DMS153 treated with DMSO at 0.1 percent for 48 hours (cell line): Measurements from ENCODE around the gene ELOVL6.
"Not testable (repeated sequence)": the region's sequence is repeated elsewhere in the genome, so short reads cannot be mapped to it uniquely, and the experiment has no call there.

Source experiments
- DNase-seq: peaks from one replicate; lab custom pipeline; 2025; ENCODE audit not compliant: unreplicated experiment; lab: John Stamatoyannopoulos, UW

Gene ELOVL6

GRCh38 chr4:110163327-110164069 is 34.9 kb downstream of the ELOVL6 start:
- DNase-seq: no peak

GRCh38 chr4:110160618-110161017 is 37.8 kb downstream of the ELOVL6 start:
- no peak for DNase-seq

- no peak for DNase-seq
Observed at GRCh38 chr4:110159541-110159940, 38.9 kb downstream of the ELOVL6 start.

- no peak for DNase-seq
Observed at GRCh38 chr4:110157580-110157979, 40.8 kb downstream of the ELOVL6 start.

GRCh38 chr4:110157166-110157565 is 41.2 kb downstream of the ELOVL6 start:
- not testable (repeated sequence) for DNase-seq

GRCh38 chr4:110156442-110156841 is 42.0 kb downstream of the ELOVL6 start:
- no peak for DNase-seq

GRCh38 chr4:110155654-110156053 is 42.8 kb downstream of the ELOVL6 start:
- DNase-seq: no peak

GRCh38 chr4:110154582-110154981 is 43.8 kb downstream of the ELOVL6 start:
- no peak for DNase-seq

- DNase-seq: no peak
Observed at GRCh38 chr4:110152386-110152785, 46.0 kb downstream of the ELOVL6 start.

GRCh38 chr4:110149089-110149488 is 49.3 kb downstream of the ELOVL6 start:
- no peak for DNase-seq

GRCh38 chr4:110142461-110142860 is 56.0 kb downstream of the ELOVL6 start:
- DNase-seq: no peak

- no peak for DNase-seq
Observed at GRCh38 chr4:110139815-110140214, 58.6 kb downstream of the ELOVL6 start.

- no peak for DNase-seq
Observed at GRCh38 chr4:110139111-110139510, 59.3 kb downstream of the ELOVL6 start.

- DNase-seq: no peak
Observed at GRCh38 chr4:110138551-110138950, 59.9 kb downstream of the ELOVL6 start.

GRCh38 chr4:110137829-110138228 is 60.6 kb downstream of the ELOVL6 start:
- DNase-seq: no peak

GRCh38 chr4:110135523-110135922 is 62.9 kb downstream of the ELOVL6 start:
- DNase-seq: no peak

GRCh38 chr4:110135076-110135475 is 63.3 kb downstream of the ELOVL6 start:
- DNase-seq: no peak

- no peak for DNase-seq
Observed at GRCh38 chr4:110134269-110134869, 64.0 kb downstream of the ELOVL6 start.

- DNase-seq: no peak
Observed at GRCh38 chr4:110132816-110133719, 65.3 kb downstream of the ELOVL6 start.

- DNase-seq: no peak
Observed at GRCh38 chr4:110131916-110132315, 66.5 kb downstream of the ELOVL6 start.

- DNase-seq: no peak
Observed at GRCh38 chr4:110130576-110131358, 67.6 kb downstream of the ELOVL6 start.
